GM12873 (cell line): ENCODE results near the gene SUMF1.

ENCODE experiments used
- TF ChIP-seq, protein P1 (sequence below): IDR thresholded peaks from 2 replicates; pipeline ENCODE4 v1.5.1; 2012; ENCODE audit warnings: low read depth, mild to moderate bottlenecking, moderate library complexity, low read length, control low read depth; ENCODE audit not compliant: insufficient read depth; ENCODE audit errors: missing control alignments

SUMF1 gene

DNA sequence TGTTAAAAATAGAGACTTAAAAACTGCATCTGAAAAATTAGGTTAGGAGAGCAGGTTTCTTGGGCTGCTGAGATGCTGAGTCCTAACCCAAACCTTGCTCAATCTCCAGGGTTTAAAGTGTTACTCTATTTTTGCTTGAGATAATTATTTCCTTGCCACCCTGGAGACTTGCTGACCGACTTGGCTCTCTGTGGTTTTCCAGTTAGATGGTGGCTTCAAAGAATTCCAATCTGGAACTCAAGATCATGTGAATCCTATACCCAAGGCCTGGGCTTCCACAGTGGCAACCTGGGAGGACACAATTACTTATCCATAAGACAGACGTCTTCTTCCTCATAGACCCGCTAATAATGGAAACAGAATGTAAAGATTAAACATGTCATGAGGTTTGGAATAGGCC lies 47.7 kb downstream of the SUMF1 start:
- TF ChIP-seq, protein P1, sequence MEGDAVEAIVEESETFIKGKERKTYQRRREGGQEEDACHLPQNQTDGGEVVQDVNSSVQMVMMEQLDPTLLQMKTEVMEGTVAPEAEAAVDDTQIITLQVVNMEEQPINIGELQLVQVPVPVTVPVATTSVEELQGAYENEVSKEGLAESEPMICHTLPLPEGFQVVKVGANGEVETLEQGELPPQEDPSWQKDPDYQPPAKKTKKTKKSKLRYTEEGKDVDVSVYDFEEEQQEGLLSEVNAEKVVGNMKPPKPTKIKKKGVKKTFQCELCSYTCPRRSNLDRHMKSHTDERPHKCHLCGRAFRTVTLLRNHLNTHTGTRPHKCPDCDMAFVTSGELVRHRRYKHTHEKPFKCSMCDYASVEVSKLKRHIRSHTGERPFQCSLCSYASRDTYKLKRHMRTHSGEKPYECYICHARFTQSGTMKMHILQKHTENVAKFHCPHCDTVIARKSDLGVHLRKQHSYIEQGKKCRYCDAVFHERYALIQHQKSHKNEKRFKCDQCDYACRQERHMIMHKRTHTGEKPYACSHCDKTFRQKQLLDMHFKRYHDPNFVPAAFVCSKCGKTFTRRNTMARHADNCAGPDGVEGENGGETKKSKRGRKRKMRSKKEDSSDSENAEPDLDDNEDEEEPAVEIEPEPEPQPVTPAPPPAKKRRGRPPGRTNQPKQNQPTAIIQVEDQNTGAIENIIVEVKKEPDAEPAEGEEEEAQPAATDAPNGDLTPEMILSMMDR, result no peak

GRCh38 chr3:4418156-4418555 lies 48.9 kb downstream of the SUMF1 start:
- TF ChIP-seq, protein P1, result no peak

DNA sequence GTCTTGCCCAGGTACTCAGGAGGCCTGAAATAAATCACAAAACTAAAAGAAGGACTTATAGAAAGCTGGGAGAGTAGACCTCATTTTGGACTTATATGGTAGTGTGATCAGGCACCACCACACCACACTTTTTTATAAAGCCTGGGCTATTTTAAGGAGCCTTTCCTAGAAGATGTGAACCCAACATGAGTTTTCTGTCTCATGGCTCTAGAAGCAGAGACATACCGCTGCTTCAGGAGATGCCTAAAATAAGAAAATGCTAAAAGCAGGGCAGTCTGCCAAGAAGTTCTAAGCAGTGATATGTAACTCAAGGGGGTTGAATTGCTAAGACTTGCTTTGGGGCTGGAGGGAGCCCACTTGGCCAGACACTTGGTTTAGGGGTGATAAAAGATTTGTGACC lies 49.6 kb downstream of the SUMF1 start:
- TF ChIP-seq, protein P1, result no peak

- TF ChIP-seq, protein P1, result no peak
Observed at GRCh38 chr3:4416961-4417360, 50.1 kb downstream of the SUMF1 start.

DNA sequence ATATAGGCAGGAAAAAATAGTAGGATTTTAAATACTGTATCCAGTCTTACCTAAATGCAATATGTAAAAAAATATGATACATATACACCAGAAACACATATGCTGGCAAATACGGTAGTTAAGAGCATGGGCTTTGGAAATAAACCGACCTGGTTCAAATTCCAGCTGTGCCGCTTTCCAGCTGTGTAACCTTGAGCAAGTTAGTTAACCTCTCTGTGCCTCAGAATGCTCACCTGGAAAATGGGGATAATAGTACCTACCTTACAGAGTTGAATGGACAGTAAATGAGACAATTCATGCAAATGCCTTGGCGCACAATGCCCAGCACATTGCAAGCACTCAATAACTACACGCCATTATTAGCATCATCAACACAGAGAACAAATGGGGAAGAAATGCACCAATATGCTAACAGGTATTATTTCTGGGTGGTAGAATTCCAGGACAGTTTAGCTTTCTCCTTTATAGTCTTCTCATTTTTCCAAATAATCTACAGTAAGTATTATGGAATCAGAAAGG lies 50.6 kb downstream of the SUMF1 start:
- TF ChIP-seq, protein P1, result no peak

DNA sequence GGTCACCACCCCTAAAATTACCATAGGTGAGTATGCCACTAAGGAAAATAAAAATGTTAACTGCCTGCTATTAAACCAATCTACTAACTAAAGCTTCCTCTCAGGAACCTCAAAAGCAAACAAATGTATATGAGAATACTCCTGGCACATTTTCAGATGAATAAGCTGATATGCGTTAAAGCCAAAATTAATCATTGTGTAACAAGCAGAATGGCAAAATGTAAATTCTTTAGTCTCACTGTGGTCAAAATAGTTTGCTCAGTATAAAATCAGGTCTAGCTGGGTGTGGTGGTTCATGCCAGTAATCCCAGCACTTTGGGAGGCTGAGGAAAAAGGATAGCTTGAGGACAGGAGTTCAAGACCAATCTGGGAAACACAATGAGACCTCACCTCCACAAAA lies 53.6 kb downstream of the SUMF1 start:
- TF ChIP-seq, protein P1, result no peak

- TF ChIP-seq, protein P1, result no peak
Observed at GRCh38 chr3:4411833-4412232, 55.2 kb downstream of the SUMF1 start.
